ENCODE results near the gene RPTOR. TPM values are rescaled to one million over a fixed set of nuclear protein-coding genes. Genes with fewer than 3 reads are reported as not detected.

Gene RPTOR
- total and polyA plus RNA-seq, 10 of the 15 experiments (the other 5 are each of a cell fraction or from before 2014, with no cell fraction given), result 0.18 to 32.1 (median 7.8) TPM

GRCh38 chr17:80779961-80780380 lies 235.3 kb downstream of the RPTOR start:
- no TSS peak for BruUV-seq (replicated peaks)
- no peak for ATAC-seq
- POLR2A ChIA-PET, result interaction anchor here (1.0 kb wide), 1 partner anchor 52 kb away, joined by 3 read pairs; no protein-coding TSS in a partner anchor
- Histone ChIP-seq H4K20me1 (ENCODE audit: control insufficient read depth, insufficient read depth) (no peaks in the 10 kb centered on the region), H3K36me3 (ENCODE audit: control insufficient read depth in 2 of 2, insufficient read depth in 2 of 2, low read length in 1 of 2) (peaks cover 0 to 6% of the 10 kb centered on the region in 2 experiments; a peak in 3 of 4 replicates), H3K79me2 (ENCODE audit: control insufficient read depth, insufficient read depth, low read length) (peaks cover 5% of the 10 kb centered on the region), H3K27me3 (replicated peaks in 1 of 2; ENCODE audit: control insufficient read depth in 2 of 2, insufficient read depth in 2 of 2, low read length in 1 of 2) (no peaks in the 10 kb centered on the region), H2AFZ (ENCODE audit: control insufficient read depth, low read depth, low read length) (no peak overlapping the region), H3K4me2 (ENCODE audit: control insufficient read depth, insufficient read depth) (peak overlapping the region; percentile 78), H3K4me3 (no peak overlapping the region), H3K27ac (ENCODE audit: control insufficient read depth, insufficient read depth) (peak overlapping the region; percentile 70; the same call in 1 of the 2 replicates), H3K9me3 (replicated peaks; ENCODE audit: control insufficient read depth, insufficient read depth, low read length) (no peaks in the 10 kb centered on the region; the same call in 2 of the 3 replicates), H3K4me1 (ENCODE audit: control insufficient read depth, insufficient read depth, low read length) (peaks cover 37% of the 10 kb centered on the region), H3K9ac (ENCODE audit: control insufficient read depth, insufficient read depth, low read length) (no peak overlapping the region)
- SMC1A ChIA-PET (ENCODE audit: uncharacterized antibody, unreplicated experiment), result interaction anchor here (1.3 to 1.8 kb wide), 3 partner anchors 14 to 52 kb away, joined by 3 to 5 read pairs (median 4); no protein-coding TSS in a partner anchor
- RAD21 ChIA-PET (ENCODE audit: unreplicated experiment), result interaction anchor here (1.4 to 2.3 kb wide), 2 partner anchors 10 to 43 kb away, joined by 5 to 12 read pairs; no protein-coding TSS in a partner anchor
- in situ Hi-C loops (cut with MboI), result no loop called here
- 86% methylated on average over 16 of the region's 16 CpGs for WGBS (ENCODE audit: insufficient coverage, insufficient replicate concordance, low lambda C conversion rate, missing lambda C conversion rate)
- DNase-seq (ENCODE audit: low read depth, low spot score), result no peak
- no peak for FAIRE-seq
- intact Hi-C loops (cut with micrococcal nuclease; ENCODE audit: unreplicated experiment), result loop anchor here (5.0 kb wide), 1 partner anchor 43 kb away; no protein-coding TSS in a partner anchor
- CTCF ChIA-PET, result interaction anchor here (0.6 to 2.2 kb wide), 3 partner anchors 11 to 203 kb away, joined by 3 to 13 read pairs (median 4); no protein-coding TSS in a partner anchor
- no peak for TF ChIP-seq TARDBP (IDR thresholded peaks at IDR 0.05; ENCODE audit: borderline replicate concordance)
- TF ChIP-seq NFIC (IDR thresholded peaks at IDR 0.05; ENCODE audit: low read depth, low read length), result no peak
- TF ChIP-seq NR2C2 (IDR thresholded peaks at IDR 0.05; ENCODE audit: borderline replicate concordance, control insufficient read depth, insufficient read length, low read depth), result no peak
- no peak for TF ChIP-seq CUX1 (IDR thresholded peaks at IDR 0.05; ENCODE audit: insufficient replicate concordance, low read depth, low read length)
- no peak for TF ChIP-seq KAT2A (conservative IDR thresholded peaks at IDR 0.05; ENCODE audit: control insufficient read depth, low read depth, low read length)
- TF ChIP-seq CREB1 (IDR thresholded peaks at IDR 0.05; ENCODE audit: low read depth), result no peak
- no peak for TF ChIP-seq PAX5 (IDR thresholded peaks at IDR 0.05; ENCODE audit: borderline replicate concordance, low read depth, low read length)
- TF ChIP-seq ATF7 (IDR thresholded peaks at IDR 0.05; ENCODE audit: low read depth), result no peak
- no peak for TF ChIP-seq KDM1A (IDR thresholded peaks at IDR 0.05; ENCODE audit: borderline replicate concordance)
- TF ChIP-seq TCF3 (IDR thresholded peaks at IDR 0.05; ENCODE audit: borderline replicate concordance, insufficient read depth, low read depth, low read length), result no peak
- no peak for TF ChIP-seq ZBTB11 (CRISPR knock-in tag; IDR thresholded peaks at IDR 0.05)
- TF ChIP-seq IKZF2 (IDR thresholded peaks at IDR 0.05), result no peak
- TF ChIP-seq SKIL (IDR thresholded peaks at IDR 0.05; ENCODE audit: low read depth, poor library complexity, severe bottlenecking), result no peak
- TF ChIP-seq RUNX3 (IDR thresholded peaks at IDR 0.05; ENCODE audit: low read length), result no peak
